ENCODE measurements around the gene TMEM52.

TMEM52 gene

GRCh38 chr1:1899266-1899966 is 19.7 kb downstream of the TMEM52 start (continued):
- TF ChIP-seq TSHZ2 (CRISPR knock-in tag; IDR thresholded peaks at IDR 0.05) (no peak), ZNF70 (CRISPR knock-in tag; IDR thresholded peaks at IDR 0.05) (no peak), GLIS3 (CRISPR knock-in tag; IDR thresholded peaks at IDR 0.05) (no peak), ZC3H10 (CRISPR knock-in tag; IDR thresholded peaks at IDR 0.05) (no peak), ZNF8 (CRISPR knock-in tag; IDR thresholded peaks at IDR 0.05) (no peak)

GRCh38 chr1:1898246-1898933 is 20.7 kb downstream of the TMEM52 start:
- TF ChIP-seq POU6F1 (CRISPR knock-in tag; IDR thresholded peaks at IDR 0.05; ENCODE audit: borderline replicate concordance, low read depth) (no peak), TOX (CRISPR knock-in tag; IDR thresholded peaks at IDR 0.05; ENCODE audit: borderline replicate concordance) (no peak), TCF4 (CRISPR knock-in tag; IDR thresholded peaks at IDR 0.05; ENCODE audit: borderline replicate concordance) (no peak), TSHZ2 (CRISPR knock-in tag; IDR thresholded peaks at IDR 0.05) (no peak), ZNF70 (CRISPR knock-in tag; IDR thresholded peaks at IDR 0.05) (no peak), GLIS3 (CRISPR knock-in tag; IDR thresholded peaks at IDR 0.05) (no peak), PATZ1 (CRISPR knock-in tag; IDR thresholded peaks at IDR 0.05; ENCODE audit: borderline replicate concordance) (no peak), ARNTL (CRISPR knock-in tag; IDR thresholded peaks at IDR 0.05; ENCODE audit: borderline replicate concordance, low read depth) (no peak), CSRNP3 (CRISPR knock-in tag; IDR thresholded peaks at IDR 0.05) (no peak), SNAI2 (CRISPR knock-in tag; IDR thresholded peaks at IDR 0.05) (no peak), ZNF8 (CRISPR knock-in tag; IDR thresholded peaks at IDR 0.05) (no peak), ESRRG (CRISPR knock-in tag; IDR thresholded peaks at IDR 0.05) (no peak), BACH2 (CRISPR knock-in tag; IDR thresholded peaks at IDR 0.05; ENCODE audit: borderline replicate concordance) (no peak)
- ATAC-seq = no peak

GRCh38 chr1:1895456-1896336 is 23.4 kb downstream of the TMEM52 start:
- no peak for ATAC-seq
- no peak for TF ChIP-seq GLIS3 (CRISPR knock-in tag; IDR thresholded peaks at IDR 0.05)
- no peak for TF ChIP-seq ZC3H10 (CRISPR knock-in tag; IDR thresholded peaks at IDR 0.05)
- no peak for TF ChIP-seq CREB5 (CRISPR knock-in tag; IDR thresholded peaks at IDR 0.05; ENCODE audit: low read depth)
- TF ChIP-seq ISL1 (CRISPR knock-in tag; IDR thresholded peaks at IDR 0.05) = no peak
- TF ChIP-seq SNAI2 (CRISPR knock-in tag; IDR thresholded peaks at IDR 0.05) = no peak
- TF ChIP-seq CSDC2 (CRISPR knock-in tag; IDR thresholded peaks at IDR 0.05) = no peak
- TF ChIP-seq PPARA (CRISPR knock-in tag; IDR thresholded peaks at IDR 0.05; ENCODE audit: borderline replicate concordance) = no peak
- no peak for TF ChIP-seq TOX (CRISPR knock-in tag; IDR thresholded peaks at IDR 0.05; ENCODE audit: borderline replicate concordance)
- no peak for TF ChIP-seq PATZ1 (CRISPR knock-in tag; IDR thresholded peaks at IDR 0.05; ENCODE audit: borderline replicate concordance)

Measured in SK-N-SH treated with all-trans-retinoic acid at 6 μM for 48 hours (cell line).